HG02970 (cell line): ENCODE results near the gene SH3PXD2A.

Source experiments
- ATAC-seq: cut with Tn5 transposase; IDR thresholded peaks from one replicate; pipeline ENCODE4 v1.9.1; 2021; ENCODE audit warnings: mild to moderate bottlenecking, moderate library complexity, moderate number of reproducible peaks; ENCODE audit not compliant: unreplicated experiment, low FRiP score

The SH3PXD2A gene

GRCh38 chr10:103696411-103697145 is 158.8 kb downstream of the SH3PXD2A start:
- no peak for ATAC-seq

- no peak for ATAC-seq
Observed at GRCh38 chr10:103696094-103696410, 159.3 kb downstream of the SH3PXD2A start.

GRCh38 chr10:103695584-103696005 is 159.8 kb downstream of the SH3PXD2A start:
- no peak for ATAC-seq

GRCh38 chr10:103693812-103694205 is 161.6 kb downstream of the SH3PXD2A start:
- no peak for ATAC-seq

- ATAC-seq: peak; percentile 22
Observed at GRCh38 chr10:103692952-103693811, 162.2 kb downstream of the SH3PXD2A start.

- peak; percentile 52 for ATAC-seq
Observed at GRCh38 chr10:103692436-103692951, 162.9 kb downstream of the SH3PXD2A start.

GRCh38 chr10:103691723-103692435 is 163.5 kb downstream of the SH3PXD2A start:
- ATAC-seq: peak; percentile 23

GRCh38 chr10:103691267-103691666 is 164.1 kb downstream of the SH3PXD2A start:
- no peak for ATAC-seq

GRCh38 chr10:103690281-103690680 is 165.1 kb downstream of the SH3PXD2A start:
- ATAC-seq: no peak

GRCh38 chr10:103688491-103688890 is 166.9 kb downstream of the SH3PXD2A start:
- no peak for ATAC-seq

- ATAC-seq: no peak
Observed at GRCh38 chr10:103687718-103688117, 167.7 kb downstream of the SH3PXD2A start.

GRCh38 chr10:103687172-103687571 is 168.2 kb downstream of the SH3PXD2A start:
- ATAC-seq: no peak

- ATAC-seq: peak; percentile 57
Observed at GRCh38 chr10:103685880-103686669, 169.3 kb downstream of the SH3PXD2A start.

- no peak for ATAC-seq
Observed at GRCh38 chr10:103683851-103684250, 171.5 kb downstream of the SH3PXD2A start.

GRCh38 chr10:103682631-103683030 is 172.7 kb downstream of the SH3PXD2A start:
- ATAC-seq: no peak

GRCh38 chr10:103681617-103682399 is 173.6 kb downstream of the SH3PXD2A start:
- ATAC-seq: no peak

- no peak for ATAC-seq
Observed at GRCh38 chr10:103680869-103681236, 174.5 kb downstream of the SH3PXD2A start.

- no peak for ATAC-seq
Observed at GRCh38 chr10:103679096-103679790, 176.1 kb downstream of the SH3PXD2A start.

GRCh38 chr10:103678178-103678526 is 177.2 kb downstream of the SH3PXD2A start:
- ATAC-seq: no peak
